ENCODE measurements around the gene ZBTB17.
"Not testable (repeated sequence)": the region's sequence is repeated elsewhere in the genome, so short reads cannot be mapped to it uniquely, and the experiment has no call there.

- not testable (repeated sequence) for TF ChIP-seq CTCF (IDR thresholded peaks at IDR 0.05; ENCODE audit: low read depth, low read length); EZH2phosphoT487 (IDR thresholded peaks at IDR 0.05; ENCODE audit: low read depth)
These were observed 25.4 kb upstream of the ZBTB17 start for GRCh38 chr1:16001274-16001673.
